H1 (cell line): Measurements from ENCODE around the gene LPAR2. TPM values are rescaled to one million over a fixed set of nuclear protein-coding genes. Genes with fewer than 3 reads are reported as not detected.

Source experiments
- CREB1 ChIP-seq: IDR thresholded peaks from 2 replicates; pipeline ENCODE4 v1.6.1; 2012; ENCODE audit warnings: inconsistent platforms
- KDM1A ChIP-seq: fragments of 200-600, 300-600 bp; sonication (generic); IDR thresholded peaks from 2 replicates; pipeline ENCODE4 v1.7.1; 2016; ENCODE audit warnings: mild to moderate bottlenecking, low read length, borderline replicate concordance
- polyA plus RNA-seq, 7 experiments: library from polyadenylated mRNA; depleted of rRNA in 3 of 7; stranded (reverse) in 5 of 7; unstranded in 2 of 7; fragments of >200 nt in 5 of 7; fragments of 200-250 nt in 2 of 7; gene quantifications; 1 replicate in 5 of 7; 2 replicates in 1 of 7; 4 replicates in 1 of 7; pipeline versions ENCODE4 v1.2.1 to v1.2.3, GENCODE V29; 2011 to 2013; ENCODE audit warnings: missing spikeins in 2 of 7, mixed read lengths in 2 of 7
- total RNA-seq: library from RNA; stranded (reverse); fragmentation: NEBNext Ultra II Directional; extraction: Animal tissue kit (Norgen Biotek cat#: 25700); gene quantifications from 2 replicates; pipeline ENCODE4 v1.2.1, GENCODE V29; 2021

The LPAR2 gene
- total and polyA plus RNA-seq, 2 of the 8 experiments (the other 6 are each of a cell fraction or from before 2014, with no cell fraction given) = 47.6 to 70.2 TPM

GRCh38 chr19:19637523-19638251, 9.7 kb upstream of the LPAR2 start (continued):
- TF ChIP-seq CREB1 = 0 out of 2 replicates have a peak, but pooled peaks have one; percentile 7
- TF ChIP-seq KDM1A = no peak
